DMS53 (cell line): ENCODE results near the gene PPP3R1.
"Not testable (repeated sequence)": the region's sequence is repeated elsewhere in the genome, so short reads cannot be mapped to it uniquely, and the experiment has no call there.

Source experiments
- DNase-seq: peaks from one replicate; lab custom pipeline; 2025; lab: John Stamatoyannopoulos, UW

Gene PPP3R1

DNA sequence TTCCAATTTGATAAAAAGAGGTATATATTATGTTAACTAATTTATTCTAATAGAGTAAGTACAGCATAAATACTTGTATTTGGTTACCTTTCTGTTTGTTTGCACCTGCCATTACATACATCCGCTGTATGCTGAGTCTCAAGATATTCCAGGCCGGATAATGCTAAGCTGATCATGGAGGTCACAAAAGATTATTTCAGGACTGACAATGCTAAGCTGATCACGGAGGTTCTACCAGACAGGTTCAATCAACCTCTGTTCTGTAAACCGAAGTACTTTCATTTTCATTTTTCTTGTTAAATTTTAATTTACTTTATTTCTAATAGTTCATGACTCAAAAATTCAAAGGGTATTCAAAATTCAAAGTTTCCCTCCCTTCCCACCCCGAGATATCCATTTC, 63.5 kb downstream of the PPP3R1 start:
- no peak for DNase-seq

GRCh38 chr2:68187329-68187728, 65.0 kb downstream of the PPP3R1 start:
- DNase-seq: no peak

- peak; percentile 83 for DNase-seq
These were observed 66.7 kb downstream of the PPP3R1 start for GRCh38 chr2:68185541-68186164.

GRCh38 chr2:68182902-68183301, 69.4 kb downstream of the PPP3R1 start:
- DNase-seq: no peak

GRCh38 chr2:68178954-68179627, 73.2 kb downstream of the PPP3R1 start:
- DNase-seq: no peak

DNA sequence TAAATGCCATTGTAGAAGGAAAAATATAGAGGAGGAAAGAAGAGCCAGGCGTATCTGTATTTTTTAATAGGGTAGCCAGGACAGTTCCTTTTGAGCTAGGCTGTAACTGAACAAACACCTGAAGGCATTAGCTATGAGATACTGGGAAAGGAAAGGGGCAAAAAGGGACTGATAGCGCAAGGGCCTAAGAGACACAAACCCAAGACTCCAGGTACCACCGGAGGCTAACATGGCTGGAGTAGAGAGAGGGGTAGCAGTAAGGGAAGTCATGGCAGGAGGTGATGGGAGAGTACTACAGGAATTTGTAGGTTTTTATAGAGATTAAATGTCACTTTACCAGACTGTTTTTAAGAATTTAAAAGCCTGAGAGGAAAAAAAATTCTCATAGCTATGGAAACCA, 73.9 kb downstream of the PPP3R1 start:
- DNase-seq: no peak

GRCh38 chr2:68177541-68177940, 74.8 kb downstream of the PPP3R1 start:
- no peak for DNase-seq

GRCh38 chr2:68176657-68177056, 75.7 kb downstream of the PPP3R1 start:
- DNase-seq: no peak

DNA sequence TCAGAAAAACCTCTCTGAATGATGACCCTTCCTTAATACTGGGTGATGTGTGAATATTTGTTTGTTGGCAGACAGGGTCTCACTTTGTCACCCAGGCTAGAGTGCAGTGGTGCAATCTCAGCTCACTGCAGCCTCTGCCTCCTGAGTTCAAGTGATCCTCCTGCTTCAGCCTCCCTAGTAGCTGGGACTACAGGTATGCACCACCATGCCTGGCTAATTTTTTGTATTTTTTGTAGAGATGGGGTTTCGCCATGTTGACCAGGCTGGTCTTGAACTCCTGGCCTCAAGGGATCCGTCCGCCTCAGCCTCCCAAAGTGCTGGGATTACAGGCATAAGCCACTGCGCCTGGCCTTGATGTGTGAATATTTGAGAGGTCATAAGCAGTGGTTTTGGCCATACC, 77.1 kb downstream of the PPP3R1 start:
- not testable (repeated sequence) for DNase-seq

GRCh38 chr2:68172990-68173700, 79.2 kb downstream of the PPP3R1 start:
- no peak for DNase-seq

DNA sequence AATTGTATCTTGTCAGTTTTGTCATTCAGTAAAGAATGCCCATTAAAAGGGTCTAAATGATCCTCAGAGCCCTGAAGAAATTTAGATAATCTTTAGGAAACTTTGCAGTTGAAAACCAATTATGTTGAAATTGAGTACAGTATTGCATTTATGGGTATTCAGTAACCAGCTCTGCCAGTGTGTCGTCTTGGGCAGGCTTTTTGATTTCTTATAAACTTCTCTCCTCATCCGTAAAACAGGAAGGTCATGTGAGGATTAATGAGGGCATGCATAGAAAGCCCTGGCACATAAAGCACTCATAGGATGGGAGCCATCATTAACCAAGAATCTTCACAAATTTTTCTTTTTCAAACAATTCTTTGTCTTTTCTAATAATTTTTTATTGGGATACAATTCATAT, 79.8 kb downstream of the PPP3R1 start:
- DNase-seq: no peak

GRCh38 chr2:68171684-68172083, 80.6 kb downstream of the PPP3R1 start:
- DNase-seq: no peak

DNA sequence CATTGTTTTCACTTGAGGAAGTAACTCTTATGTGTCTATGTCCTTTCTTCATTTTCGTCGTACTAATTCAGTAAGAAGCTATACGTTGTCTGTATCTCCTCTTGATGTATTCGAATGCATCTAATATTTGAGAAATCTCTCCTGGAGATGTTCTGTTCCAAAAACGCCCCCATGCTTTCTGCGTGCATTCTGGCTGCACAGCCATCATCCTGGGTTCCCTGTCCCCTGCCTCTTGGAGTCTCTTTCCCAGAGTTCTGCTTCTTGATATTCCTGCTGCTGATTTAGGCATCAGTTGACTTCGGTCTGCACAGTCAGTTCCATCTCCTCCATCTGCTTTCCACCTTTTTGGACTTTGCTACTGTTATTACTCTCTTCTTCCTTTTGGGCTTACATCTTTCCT, 81.2 kb downstream of the PPP3R1 start:
- DNase-seq: no peak

DNA sequence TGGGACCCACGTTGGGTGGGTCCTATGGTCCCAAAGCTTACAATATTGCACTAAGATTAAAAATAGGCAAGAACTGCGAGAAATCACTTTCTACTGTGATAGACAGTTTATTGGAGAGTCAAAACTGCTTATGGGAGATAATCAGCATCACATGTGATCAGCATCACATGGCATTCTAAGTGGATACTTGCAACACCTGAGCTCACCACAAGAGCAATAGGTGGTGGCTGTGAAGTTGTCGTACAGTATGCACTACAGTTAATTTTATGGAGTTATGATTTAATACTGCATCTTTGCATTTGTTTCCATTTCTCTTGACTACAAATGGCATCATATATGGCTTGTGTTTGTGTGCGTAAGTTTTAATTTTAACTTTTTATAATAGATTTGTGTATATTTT, 83.0 kb downstream of the PPP3R1 start:
- peak; percentile 41 for DNase-seq

DNA sequence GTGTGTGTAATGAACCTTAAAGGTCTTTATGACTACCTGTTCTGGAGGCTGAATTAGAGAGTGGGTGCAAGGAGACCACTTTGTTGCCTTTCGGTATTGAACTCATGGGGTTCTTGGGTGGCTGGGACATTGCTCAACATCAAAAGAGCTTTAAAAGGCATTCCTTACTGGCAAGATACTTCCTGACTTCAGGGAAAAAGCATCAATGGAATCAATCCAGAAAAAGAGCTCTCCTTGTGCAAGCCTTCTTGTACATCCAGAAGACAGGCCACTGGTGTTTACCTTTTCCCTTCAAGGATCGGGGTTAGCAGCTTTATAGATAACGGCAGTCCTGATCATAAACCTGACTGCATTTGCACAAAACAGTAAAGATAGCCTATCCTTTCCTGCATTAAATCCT, 85.1 kb downstream of the PPP3R1 start:
- DNase-seq: no peak

GRCh38 chr2:68163641-68164040, 88.7 kb downstream of the PPP3R1 start:
- no peak for DNase-seq

GRCh38 chr2:68158134-68158447, 94.2 kb downstream of the PPP3R1 start:
- DNase-seq: no peak

- DNase-seq: peak; percentile 98
These were observed 94.8 kb downstream of the PPP3R1 start, which contains the start of gene PNO1 for GRCh38 chr2:68157402-68158133. PNO1 (plus strand) TSS chr2:68157888; CDS start chr2:68157935, 47 bp downstream.

DNA sequence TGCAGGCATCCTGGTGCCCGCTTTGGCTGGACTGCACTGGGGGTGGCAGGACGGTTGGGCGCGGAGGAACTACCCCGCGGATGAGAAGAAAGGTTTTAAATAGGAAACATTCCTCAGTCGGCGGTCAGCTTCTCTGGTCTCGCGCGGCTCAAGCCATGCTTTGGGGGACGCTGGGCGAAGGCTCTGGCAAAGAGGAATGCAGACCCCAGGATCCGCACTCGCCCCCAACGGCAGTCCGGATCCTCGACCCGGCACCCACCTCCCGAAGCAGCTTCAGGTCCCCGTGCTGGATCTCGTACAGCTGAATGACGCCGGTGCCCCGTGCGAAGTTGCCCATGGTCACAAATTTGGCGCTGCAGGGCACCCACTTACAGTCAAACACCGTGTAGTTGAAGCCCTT, 95.3 kb downstream of the PPP3R1 start:
- DNase-seq: peak; percentile 66

- DNase-seq: no peak
These were observed 95.9 kb downstream of the PPP3R1 start for GRCh38 chr2:68156419-68156818.

DNA sequence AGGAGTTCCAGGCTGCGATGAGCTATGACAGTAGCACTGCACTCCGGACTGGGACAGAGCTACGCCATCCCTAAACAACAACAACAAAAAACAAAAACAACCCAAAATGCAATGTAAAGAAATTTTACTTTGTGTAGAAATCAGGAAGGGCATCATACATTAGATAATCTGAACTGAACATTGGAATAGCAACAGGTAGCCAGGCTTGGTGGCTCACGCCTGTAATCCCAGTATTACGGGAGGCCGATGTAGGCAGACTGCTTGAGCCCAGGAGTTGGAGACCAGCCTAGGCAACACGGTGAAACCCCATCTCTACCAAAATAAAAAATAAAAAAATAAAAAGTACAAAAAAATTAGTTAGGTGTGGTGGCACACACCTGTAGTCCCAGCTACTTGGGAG, 96.7 kb downstream of the PPP3R1 start:
- no peak for DNase-seq

- no peak for DNase-seq
These were observed 99.5 kb downstream of the PPP3R1 start for GRCh38 chr2:68152681-68153347.
